HUDEP-2 (cell line): ENCODE measurements around the gene CRTAC1.

Experiments
- DNase-seq, 76 experiments: peaks; one replicate each; lab custom pipeline; 2025; ENCODE audit not compliant: unreplicated experiment in 76 of 76; lab: John Stamatoyannopoulos, UW

CRTAC1 gene

GRCh38 chr10:98030991-98031431 lies 590 bp upstream of the CRTAC1 start:
- no peak for DNase-seq

- no peak for DNase-seq
Measured at GRCh38 chr10:98029149-98030092, 1.0 kb downstream of the CRTAC1 start.

- DNase-seq, result peak in 61 of 76 experiments; percentile 3 to 81 (median 41)
Measured at GRCh38 chr10:98028168-98028770, 2.2 kb downstream of the CRTAC1 start.

- DNase-seq, result no peak
Measured at GRCh38 chr10:98023024-98023423, 7.4 kb downstream of the CRTAC1 start.

- DNase-seq, result no peak
Measured at GRCh38 chr10:98020784-98021183, 9.6 kb downstream of the CRTAC1 start.

GRCh38 chr10:98020254-98020653 lies 10.2 kb downstream of the CRTAC1 start:
- no peak for DNase-seq

GRCh38 chr10:98019784-98020183 lies 10.6 kb downstream of the CRTAC1 start:
- no peak for DNase-seq

GRCh38 chr10:98016772-98017475 lies 13.5 kb downstream of the CRTAC1 start:
- DNase-seq, result no peak

- no peak for DNase-seq
Measured at GRCh38 chr10:98013776-98014175, 16.6 kb downstream of the CRTAC1 start.

GRCh38 chr10:98013122-98013521 lies 17.3 kb downstream of the CRTAC1 start:
- no peak for DNase-seq

GRCh38 chr10:98012644-98013043 lies 17.8 kb downstream of the CRTAC1 start:
- DNase-seq, result no peak

- no peak for DNase-seq
Measured at GRCh38 chr10:98010939-98011685, 19.3 kb downstream of the CRTAC1 start.

- peak in 62 of 76 experiments; percentile 5 to 71 (median 40) for DNase-seq
Measured at GRCh38 chr10:98006266-98006665, 24.2 kb downstream of the CRTAC1 start.

GRCh38 chr10:98001736-98002135 lies 28.7 kb downstream of the CRTAC1 start:
- DNase-seq, result no peak

GRCh38 chr10:98000346-98000745 lies 30.1 kb downstream of the CRTAC1 start:
- no peak for DNase-seq

- DNase-seq, result no peak
Measured at GRCh38 chr10:97999923-98000248, 30.5 kb downstream of the CRTAC1 start.

GRCh38 chr10:97999066-97999922 lies 31.1 kb downstream of the CRTAC1 start:
- DNase-seq, result peak in 2 of 76 experiments; percentile 3 to 13

GRCh38 chr10:97991871-97992270 lies 38.5 kb downstream of the CRTAC1 start:
- peak in 2 of 76 experiments; percentile 1 to 11 for DNase-seq

- no peak for DNase-seq
Measured at GRCh38 chr10:97981816-97982215, 48.6 kb downstream of the CRTAC1 start.

- DNase-seq, result no peak
Measured at GRCh38 chr10:97977673-97978072, 52.7 kb downstream of the CRTAC1 start.
